Fibroblast of pulmonary artery (primary cell): ENCODE results near the gene RAB9A.
A peak's percentile ranks its signal among the peaks of the same experiment; 100 is the strongest.
"Not testable (repeated sequence)": the region's sequence is repeated elsewhere in the genome, so short reads cannot be mapped to it uniquely, and the experiment has no call there.

Source experiments
- DNase-seq: peaks from one replicate; pipeline ENCODE4 v3.0.0-alpha.2; 2010; ENCODE audit warnings: low read depth
- H3K4me3 ChIP-seq: replicated peaks from 2 replicates; pipeline ENCODE4 v1.5.1; 2011; ENCODE audit warnings: low read depth, mild to moderate bottlenecking, control low read depth, low read length, moderate library complexity
- CTCF ChIP-seq: IDR thresholded peaks from 2 replicates; pipeline ENCODE4 v1.5.1; 2011; ENCODE audit warnings: mild to moderate bottlenecking, control low read depth, low read length, inconsistent platforms; ENCODE audit errors: missing control alignments

The RAB9A gene

GRCh38 chrX:13669246-13669737 lies 19.6 kb upstream of the RAB9A start:
- DNase-seq, result peak; percentile 96
- TF ChIP-seq CTCF, result no peak
- H3K4me3 ChIP-seq, result no peak overlapping the region

GRCh38 chrX:13669755-13670154 lies 19.2 kb upstream of the RAB9A start:
- DNase-seq, H3K4me3 ChIP-seq: not testable (repeated sequence)

GRCh38 chrX:13670197-13670596 lies 18.7 kb upstream of the RAB9A start:
- H3K4me3 ChIP-seq, result no peak overlapping the region
- no peak for DNase-seq
- TF ChIP-seq CTCF, result no peak

GRCh38 chrX:13673016-13673415 lies 15.9 kb upstream of the RAB9A start:
- no peak for DNase-seq
- H3K4me3 ChIP-seq, result no peak overlapping the region

GRCh38 chrX:13676885-13677284 lies 12.0 kb upstream of the RAB9A start:
- TF ChIP-seq CTCF, result no peak
- DNase-seq, result no peak
- H3K4me3 ChIP-seq, result no peak overlapping the region

More at GRCh38 chrX:13673016-13673415, 15.9 kb upstream of the RAB9A start:
- no peak for TF ChIP-seq CTCF

- not testable (repeated sequence) for H3K4me3 ChIP-seq, DNase-seq
These were observed 9.2 kb upstream of the RAB9A start for GRCh38 chrX:13679700-13680099.

- TF ChIP-seq CTCF, result no peak
- DNase-seq, result no peak
- H3K4me3 ChIP-seq, result no peak overlapping the region
These were observed 7.3 kb upstream of the RAB9A start for GRCh38 chrX:13681595-13681994.

- H3K4me3 ChIP-seq, result no peak overlapping the region
- no peak for TF ChIP-seq CTCF
- no peak for DNase-seq
These were observed 4.6 kb upstream of the RAB9A start for GRCh38 chrX:13684361-13684760.
